Epithelial cell of prostate (primary cell): ENCODE data around the gene MBD2.

ENCODE experiments used
- DNase-seq: peaks from one replicate; pipeline ENCODE4 v3.0.0-alpha.2; 2011; ENCODE audit warnings: low read depth, low spot score
- H3K27ac ChIP-seq: fragments of 450-650 bp; 2 replicates; pipeline ENCODE4 v1.5.1; 2017; ENCODE audit warnings: mild to moderate bottlenecking

The MBD2 gene

GRCh38 chr18:54117853-54118773 is 106.4 kb downstream of the MBD2 start:
- no peak for DNase-seq
- H3K27ac ChIP-seq: no peak overlapping the region

- H3K27ac ChIP-seq: no peak overlapping the region
- DNase-seq: no peak
These were observed 107.8 kb downstream of the MBD2 start for GRCh38 chr18:54116541-54117257.

GRCh38 chr18:54112356-54112755 is 112.1 kb downstream of the MBD2 start:
- H3K27ac ChIP-seq: no peak overlapping the region
- no peak for DNase-seq

GRCh38 chr18:54109131-54109683 is 115.3 kb downstream of the MBD2 start:
- H3K27ac ChIP-seq: peak overlapping the region; percentile 65
- DNase-seq: peak; percentile 68

- H3K27ac ChIP-seq: no peak overlapping the region
- no peak for DNase-seq
These were observed 122.3 kb downstream of the MBD2 start for GRCh38 chr18:54102123-54102522.
